Lower lobe of right lung (tissue), 2 donors: Measurements from ENCODE around the gene ARL5A. TPM values are rescaled to one million over a fixed set of nuclear protein-coding genes. Genes with fewer than 3 reads are reported as not detected.

Experiments used
- ATAC-seq, 2 donors: fragments of 200-7000 bp; cut with Tn5 transposase; one replicate each; pipeline ENCODE4 v1.9.1; 2020 to 2022; ENCODE audit warnings: mild to moderate bottlenecking in 2 of 2, moderate library complexity in 2 of 2
- DNase-seq: peaks from one replicate; pipeline ENCODE4 v3.0.0-alpha.2; 2020
- H3K27ac ChIP-seq: fragments of 200-600 bp; one replicate; pipeline ENCODE4 v1.8.0; 2022
- H3K27me3 ChIP-seq: fragments of 200-600 bp; one replicate; pipeline ENCODE4 v1.8.0; 2022; ENCODE audit warnings: low read depth
- H3K36me3 ChIP-seq: fragments of 200-600 bp; one replicate; pipeline ENCODE4 v1.8.0; 2022; ENCODE audit warnings: mild to moderate bottlenecking
- H3K4me1 ChIP-seq: fragments of 200-600 bp; one replicate; pipeline ENCODE4 v1.8.0; 2022
- H3K4me3 ChIP-seq: fragments of 200-600 bp; one replicate; pipeline ENCODE4 v1.8.0; 2022; ENCODE audit warnings: mild to moderate bottlenecking
- H3K9me3 ChIP-seq: fragments of 200-600 bp; one replicate; pipeline ENCODE4 v1.8.0; 2022
- intact Hi-C: fragments of 100-400 bp; cut with DNase I; formaldehyde crosslinking; loops from one replicate; pipeline ENCODE4 v1.11.0; 2022
- total RNA-seq: library from RNA; stranded (reverse); fragmentation: NEBNext Ultra II Directional; extraction: Animal tissue kit (Norgen Biotek cat#: 25700); gene quantifications from one replicate; pipeline ENCODE4 v1.2.1, GENCODE V29; 2021
- TF ChIP-seq, protein P1 (sequence below): fragments of 200-600 bp; IDR thresholded peaks from one replicate; pipeline ENCODE4 v1.8.0; 2022; ENCODE audit warnings: antibody characterized with exemption, mild to moderate bottlenecking
- donor health status: DM: no; HTN: yes; CAD: no; lungs with severe emphysema.

The ARL5A gene
- total RNA-seq, 1 donor from 2014 or later, result 52.3 TPM

DNA sequence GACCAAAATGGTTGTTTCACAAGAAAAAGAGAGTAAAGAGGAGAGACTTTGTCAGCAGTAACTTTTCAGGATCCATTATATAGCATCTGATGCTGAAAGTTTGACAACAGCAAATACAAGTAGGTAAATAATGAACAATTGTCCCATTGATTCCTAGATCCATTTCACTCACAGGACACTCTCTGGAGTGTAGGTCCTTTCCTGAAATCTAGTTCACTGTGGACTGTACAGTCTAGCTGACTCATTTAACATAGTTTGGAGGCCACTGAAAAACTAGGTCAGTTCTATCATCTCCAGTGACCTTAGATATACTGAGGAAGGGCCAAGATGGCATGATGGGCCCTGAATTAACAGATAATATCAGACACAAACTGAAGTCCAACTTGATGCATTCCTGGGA lies 74.7 kb downstream of the ARL5A start:
- ATAC-seq (no peak), DNase-seq (no peak)
- TF ChIP-seq, protein P1, sequence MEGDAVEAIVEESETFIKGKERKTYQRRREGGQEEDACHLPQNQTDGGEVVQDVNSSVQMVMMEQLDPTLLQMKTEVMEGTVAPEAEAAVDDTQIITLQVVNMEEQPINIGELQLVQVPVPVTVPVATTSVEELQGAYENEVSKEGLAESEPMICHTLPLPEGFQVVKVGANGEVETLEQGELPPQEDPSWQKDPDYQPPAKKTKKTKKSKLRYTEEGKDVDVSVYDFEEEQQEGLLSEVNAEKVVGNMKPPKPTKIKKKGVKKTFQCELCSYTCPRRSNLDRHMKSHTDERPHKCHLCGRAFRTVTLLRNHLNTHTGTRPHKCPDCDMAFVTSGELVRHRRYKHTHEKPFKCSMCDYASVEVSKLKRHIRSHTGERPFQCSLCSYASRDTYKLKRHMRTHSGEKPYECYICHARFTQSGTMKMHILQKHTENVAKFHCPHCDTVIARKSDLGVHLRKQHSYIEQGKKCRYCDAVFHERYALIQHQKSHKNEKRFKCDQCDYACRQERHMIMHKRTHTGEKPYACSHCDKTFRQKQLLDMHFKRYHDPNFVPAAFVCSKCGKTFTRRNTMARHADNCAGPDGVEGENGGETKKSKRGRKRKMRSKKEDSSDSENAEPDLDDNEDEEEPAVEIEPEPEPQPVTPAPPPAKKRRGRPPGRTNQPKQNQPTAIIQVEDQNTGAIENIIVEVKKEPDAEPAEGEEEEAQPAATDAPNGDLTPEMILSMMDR, result no peak
- intact Hi-C loops, result no loop called here
- Histone ChIP-seq H3K27ac (no peak overlapping the region), H3K36me3 (no peaks in the 10 kb centered on the region), H3K4me1 (no peaks in the 10 kb centered on the region), H3K4me3 (no peak overlapping the region), H3K9me3 (no peaks in the 10 kb centered on the region), H3K27me3 (no peaks in the 10 kb centered on the region)

Other genes starting within 250 kb of the ARL5A start
- gene NEB, start 93.9 kb downstream of the ARL5A start, total RNA-seq, result 0.83 TPM